ENCODE measurements around the gene DCAF11. TPM values are rescaled to one million over a fixed set of nuclear protein-coding genes. Genes with fewer than 3 reads are reported as not detected.

Gene DCAF11
- total and polyA plus RNA-seq, 2 of the 8 experiments (the other 6 are each of a cell fraction or from before 2014, with no cell fraction given) = 60.4 to 63.6 TPM

DNA sequence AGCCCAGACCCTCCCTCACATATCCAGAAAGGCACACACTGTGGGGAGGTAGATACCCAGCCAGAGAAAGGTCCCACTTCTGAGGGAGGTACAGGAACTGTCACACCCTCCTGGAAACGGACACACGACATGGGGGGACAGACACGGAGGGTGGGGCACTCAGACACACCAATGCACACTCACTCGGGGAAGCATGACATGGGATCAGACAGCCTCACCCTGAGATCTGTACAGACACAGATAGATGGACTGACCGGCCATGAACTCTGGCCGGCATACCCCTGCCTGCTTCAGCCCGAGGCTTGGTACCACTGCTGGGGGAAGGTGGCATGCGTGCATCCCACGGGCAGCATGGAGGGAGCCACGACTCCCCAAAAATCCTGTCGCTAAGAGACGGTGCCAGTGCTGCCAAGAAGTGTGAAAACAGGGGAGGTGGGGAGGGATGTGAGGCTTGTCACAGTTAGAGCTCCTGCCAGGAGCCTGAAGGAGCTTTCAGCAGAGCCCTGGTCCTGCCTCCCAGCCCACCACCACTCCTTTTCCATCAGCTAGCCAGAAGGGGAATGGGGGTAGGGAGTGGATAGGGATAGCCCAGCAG lies 42.6 kb upstream of the DCAF11 start (continued):
- TF ChIP-seq, protein P1, sequence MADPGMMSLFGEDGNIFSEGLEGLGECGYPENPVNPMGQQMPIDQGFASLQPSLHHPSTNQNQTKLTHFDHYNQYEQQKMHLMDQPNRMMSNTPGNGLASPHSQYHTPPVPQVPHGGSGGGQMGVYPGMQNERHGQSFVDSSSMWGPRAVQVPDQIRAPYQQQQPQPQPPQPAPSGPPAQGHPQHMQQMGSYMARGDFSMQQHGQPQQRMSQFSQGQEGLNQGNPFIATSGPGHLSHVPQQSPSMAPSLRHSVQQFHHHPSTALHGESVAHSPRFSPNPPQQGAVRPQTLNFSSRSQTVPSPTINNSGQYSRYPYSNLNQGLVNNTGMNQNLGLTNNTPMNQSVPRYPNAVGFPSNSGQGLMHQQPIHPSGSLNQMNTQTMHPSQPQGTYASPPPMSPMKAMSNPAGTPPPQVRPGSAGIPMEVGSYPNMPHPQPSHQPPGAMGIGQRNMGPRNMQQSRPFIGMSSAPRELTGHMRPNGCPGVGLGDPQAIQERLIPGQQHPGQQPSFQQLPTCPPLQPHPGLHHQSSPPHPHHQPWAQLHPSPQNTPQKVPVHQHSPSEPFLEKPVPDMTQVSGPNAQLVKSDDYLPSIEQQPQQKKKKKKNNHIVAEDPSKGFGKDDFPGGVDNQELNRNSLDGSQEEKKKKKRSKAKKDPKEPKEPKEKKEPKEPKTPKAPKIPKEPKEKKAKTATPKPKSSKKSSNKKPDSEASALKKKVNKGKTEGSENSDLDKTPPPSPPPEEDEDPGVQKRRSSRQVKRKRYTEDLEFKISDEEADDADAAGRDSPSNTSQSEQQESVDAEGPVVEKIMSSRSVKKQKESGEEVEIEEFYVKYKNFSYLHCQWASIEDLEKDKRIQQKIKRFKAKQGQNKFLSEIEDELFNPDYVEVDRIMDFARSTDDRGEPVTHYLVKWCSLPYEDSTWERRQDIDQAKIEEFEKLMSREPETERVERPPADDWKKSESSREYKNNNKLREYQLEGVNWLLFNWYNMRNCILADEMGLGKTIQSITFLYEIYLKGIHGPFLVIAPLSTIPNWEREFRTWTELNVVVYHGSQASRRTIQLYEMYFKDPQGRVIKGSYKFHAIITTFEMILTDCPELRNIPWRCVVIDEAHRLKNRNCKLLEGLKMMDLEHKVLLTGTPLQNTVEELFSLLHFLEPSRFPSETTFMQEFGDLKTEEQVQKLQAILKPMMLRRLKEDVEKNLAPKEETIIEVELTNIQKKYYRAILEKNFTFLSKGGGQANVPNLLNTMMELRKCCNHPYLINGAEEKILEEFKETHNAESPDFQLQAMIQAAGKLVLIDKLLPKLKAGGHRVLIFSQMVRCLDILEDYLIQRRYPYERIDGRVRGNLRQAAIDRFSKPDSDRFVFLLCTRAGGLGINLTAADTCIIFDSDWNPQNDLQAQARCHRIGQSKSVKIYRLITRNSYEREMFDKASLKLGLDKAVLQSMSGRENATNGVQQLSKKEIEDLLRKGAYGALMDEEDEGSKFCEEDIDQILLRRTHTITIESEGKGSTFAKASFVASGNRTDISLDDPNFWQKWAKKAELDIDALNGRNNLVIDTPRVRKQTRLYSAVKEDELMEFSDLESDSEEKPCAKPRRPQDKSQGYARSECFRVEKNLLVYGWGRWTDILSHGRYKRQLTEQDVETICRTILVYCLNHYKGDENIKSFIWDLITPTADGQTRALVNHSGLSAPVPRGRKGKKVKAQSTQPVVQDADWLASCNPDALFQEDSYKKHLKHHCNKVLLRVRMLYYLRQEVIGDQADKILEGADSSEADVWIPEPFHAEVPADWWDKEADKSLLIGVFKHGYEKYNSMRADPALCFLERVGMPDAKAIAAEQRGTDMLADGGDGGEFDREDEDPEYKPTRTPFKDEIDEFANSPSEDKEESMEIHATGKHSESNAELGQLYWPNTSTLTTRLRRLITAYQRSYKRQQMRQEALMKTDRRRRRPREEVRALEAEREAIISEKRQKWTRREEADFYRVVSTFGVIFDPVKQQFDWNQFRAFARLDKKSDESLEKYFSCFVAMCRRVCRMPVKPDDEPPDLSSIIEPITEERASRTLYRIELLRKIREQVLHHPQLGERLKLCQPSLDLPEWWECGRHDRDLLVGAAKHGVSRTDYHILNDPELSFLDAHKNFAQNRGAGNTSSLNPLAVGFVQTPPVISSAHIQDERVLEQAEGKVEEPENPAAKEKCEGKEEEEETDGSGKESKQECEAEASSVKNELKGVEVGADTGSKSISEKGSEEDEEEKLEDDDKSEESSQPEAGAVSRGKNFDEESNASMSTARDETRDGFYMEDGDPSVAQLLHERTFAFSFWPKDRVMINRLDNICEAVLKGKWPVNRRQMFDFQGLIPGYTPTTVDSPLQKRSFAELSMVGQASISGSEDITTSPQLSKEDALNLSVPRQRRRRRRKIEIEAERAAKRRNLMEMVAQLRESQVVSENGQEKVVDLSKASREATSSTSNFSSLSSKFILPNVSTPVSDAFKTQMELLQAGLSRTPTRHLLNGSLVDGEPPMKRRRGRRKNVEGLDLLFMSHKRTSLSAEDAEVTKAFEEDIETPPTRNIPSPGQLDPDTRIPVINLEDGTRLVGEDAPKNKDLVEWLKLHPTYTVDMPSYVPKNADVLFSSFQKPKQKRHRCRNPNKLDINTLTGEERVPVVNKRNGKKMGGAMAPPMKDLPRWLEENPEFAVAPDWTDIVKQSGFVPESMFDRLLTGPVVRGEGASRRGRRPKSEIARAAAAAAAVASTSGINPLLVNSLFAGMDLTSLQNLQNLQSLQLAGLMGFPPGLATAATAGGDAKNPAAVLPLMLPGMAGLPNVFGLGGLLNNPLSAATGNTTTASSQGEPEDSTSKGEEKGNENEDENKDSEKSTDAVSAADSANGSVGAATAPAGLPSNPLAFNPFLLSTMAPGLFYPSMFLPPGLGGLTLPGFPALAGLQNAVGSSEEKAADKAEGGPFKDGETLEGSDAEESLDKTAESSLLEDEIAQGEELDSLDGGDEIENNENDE (IDR thresholded peaks at IDR 0.05; ENCODE audit: insufficient replicate concordance, low read length) = no peak
- TF ChIP-seq JUND (IDR thresholded peaks at IDR 0.05; ENCODE audit: low read length) = no peak
- no peak for TF ChIP-seq TEAD4 (IDR thresholded peaks at IDR 0.05; ENCODE audit: low read depth, low read length)
- no peak for TF ChIP-seq GABPA (IDR thresholded peaks at IDR 0.05; ENCODE audit: borderline replicate concordance, insufficient read depth, low read length)
- TF ChIP-seq SP1 (IDR thresholded peaks at IDR 0.05; ENCODE audit: low read depth, low read length) = no peak
- TF ChIP-seq SAP30 (IDR thresholded peaks at IDR 0.05; ENCODE audit: insufficient read depth, insufficient replicate concordance, low read length) = no peak
- TF ChIP-seq BACH1 (IDR thresholded peaks at IDR 0.05; ENCODE audit: low read length) = no peak
- no peak for TF ChIP-seq PHF8 (conservative IDR thresholded peaks at IDR 0.05; ENCODE audit: low read depth, low read length)

All from H1 (cell line).